ENCODE measurements around the gene PDZRN3.

- TF ChIP-seq CTCF (conservative IDR thresholded peaks at IDR 0.05 in 1 of 2, IDR thresholded peaks at IDR 0.05 in 1 of 2; ENCODE audit: low read depth in 1 of 2, low read length in 2 of 2) (no peak), EZH2 (IDR thresholded peaks at IDR 0.05; ENCODE audit: low read length, missing control alignments) (no peak)
Measured at GRCh38 chr3:73669260-73669659, 44.5 kb upstream of the PDZRN3 start.

Data from fibroblast of lung (primary cell).